A673 (cell line): ENCODE results near the gene OGFOD1.

Experiments used
- EZH2 ChIP-seq: fragments of 200-600 bp; sonication (generic); IDR thresholded peaks from 2 replicates; pipeline ENCODE4 v1.6.1; 2017; ENCODE audit warnings: borderline replicate concordance, low read depth, mild to moderate bottlenecking, mixed read lengths, antibody characterized with exemption, low read length; ENCODE audit not compliant: poor library complexity, severe bottlenecking
- TF ChIP-seq, protein P1 (sequence below): fragments of 300-800, 200-600 bp; sonication (generic); conservative IDR thresholded peaks from 2 replicates; pipeline ENCODE4 v1.5.1; 2017; ENCODE audit warnings: low read depth, mild to moderate bottlenecking, antibody characterized with exemption, low read length, moderate library complexity, mixed read lengths

GRCh38 chr16:56417138-56417537 is 34.2 kb upstream of the OGFOD1 start:
- TF ChIP-seq, protein P1, sequence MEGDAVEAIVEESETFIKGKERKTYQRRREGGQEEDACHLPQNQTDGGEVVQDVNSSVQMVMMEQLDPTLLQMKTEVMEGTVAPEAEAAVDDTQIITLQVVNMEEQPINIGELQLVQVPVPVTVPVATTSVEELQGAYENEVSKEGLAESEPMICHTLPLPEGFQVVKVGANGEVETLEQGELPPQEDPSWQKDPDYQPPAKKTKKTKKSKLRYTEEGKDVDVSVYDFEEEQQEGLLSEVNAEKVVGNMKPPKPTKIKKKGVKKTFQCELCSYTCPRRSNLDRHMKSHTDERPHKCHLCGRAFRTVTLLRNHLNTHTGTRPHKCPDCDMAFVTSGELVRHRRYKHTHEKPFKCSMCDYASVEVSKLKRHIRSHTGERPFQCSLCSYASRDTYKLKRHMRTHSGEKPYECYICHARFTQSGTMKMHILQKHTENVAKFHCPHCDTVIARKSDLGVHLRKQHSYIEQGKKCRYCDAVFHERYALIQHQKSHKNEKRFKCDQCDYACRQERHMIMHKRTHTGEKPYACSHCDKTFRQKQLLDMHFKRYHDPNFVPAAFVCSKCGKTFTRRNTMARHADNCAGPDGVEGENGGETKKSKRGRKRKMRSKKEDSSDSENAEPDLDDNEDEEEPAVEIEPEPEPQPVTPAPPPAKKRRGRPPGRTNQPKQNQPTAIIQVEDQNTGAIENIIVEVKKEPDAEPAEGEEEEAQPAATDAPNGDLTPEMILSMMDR, result no peak
- TF ChIP-seq EZH2, result no peak
